Uterus (tissue), 2 donors: ENCODE results near the gene SORBS1.

ENCODE experiments used
- POLR2A ChIP-seq, 2 donors: fragments of 450-650 bp; IDR thresholded peaks; one replicate each; pipeline ENCODE4 v1.6.1; 2016; ENCODE audit warnings: antibody characterized with exemption in 2 of 2, mild to moderate bottlenecking in 1 of 2, moderate library complexity in 1 of 2
- TF ChIP-seq, protein P1 (sequence below), 4 experiments: fragments of 200-600 bp in 2 of 4; fragments of 450-650 bp in 2 of 4; sonication (generic) in 2 of 4; IDR thresholded peaks; one replicate each; pipeline ENCODE4 v1.5.1; 2016 to 2019; ENCODE audit warnings: antibody characterized with exemption in 4 of 4, mild to moderate bottlenecking in 2 of 4, moderate library complexity in 1 of 4

DNA sequence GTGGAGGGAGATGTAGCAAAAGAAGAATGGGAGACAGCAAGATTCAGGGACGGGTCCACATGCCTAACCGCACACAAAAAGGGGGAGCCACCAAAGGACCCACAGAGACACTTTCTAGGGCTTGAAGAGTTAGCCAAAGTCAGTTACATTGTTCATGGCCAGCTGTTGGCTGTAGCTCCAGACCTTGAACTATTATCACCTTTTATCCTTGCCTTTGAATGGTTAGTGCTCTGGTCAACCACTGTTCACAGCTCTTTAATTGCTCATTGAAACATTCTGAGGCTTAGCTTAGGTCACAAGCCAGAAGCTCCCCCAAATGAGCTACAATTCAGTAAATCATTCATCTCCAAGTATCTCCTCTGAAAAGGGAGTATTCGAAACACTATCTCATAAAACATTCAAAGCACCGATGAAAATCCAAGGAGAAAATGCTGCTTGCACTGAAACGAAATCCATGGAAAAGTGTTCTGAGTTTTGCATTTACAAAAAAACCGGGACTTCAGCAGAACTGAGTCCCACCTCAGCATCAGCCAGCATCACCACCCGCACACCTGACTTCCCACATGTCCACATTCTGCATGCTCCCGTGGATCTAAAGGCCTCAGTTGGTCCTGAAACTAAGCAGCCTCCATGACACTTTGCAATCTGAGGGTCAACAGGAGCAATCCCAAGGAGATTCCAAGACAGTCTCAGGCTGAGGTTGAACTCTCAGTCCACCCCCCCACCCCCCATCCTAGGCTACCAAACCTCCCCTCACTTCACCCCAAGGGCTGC lies 4.0 kb downstream of the SORBS1 start:
- TF ChIP-seq, protein P1, sequence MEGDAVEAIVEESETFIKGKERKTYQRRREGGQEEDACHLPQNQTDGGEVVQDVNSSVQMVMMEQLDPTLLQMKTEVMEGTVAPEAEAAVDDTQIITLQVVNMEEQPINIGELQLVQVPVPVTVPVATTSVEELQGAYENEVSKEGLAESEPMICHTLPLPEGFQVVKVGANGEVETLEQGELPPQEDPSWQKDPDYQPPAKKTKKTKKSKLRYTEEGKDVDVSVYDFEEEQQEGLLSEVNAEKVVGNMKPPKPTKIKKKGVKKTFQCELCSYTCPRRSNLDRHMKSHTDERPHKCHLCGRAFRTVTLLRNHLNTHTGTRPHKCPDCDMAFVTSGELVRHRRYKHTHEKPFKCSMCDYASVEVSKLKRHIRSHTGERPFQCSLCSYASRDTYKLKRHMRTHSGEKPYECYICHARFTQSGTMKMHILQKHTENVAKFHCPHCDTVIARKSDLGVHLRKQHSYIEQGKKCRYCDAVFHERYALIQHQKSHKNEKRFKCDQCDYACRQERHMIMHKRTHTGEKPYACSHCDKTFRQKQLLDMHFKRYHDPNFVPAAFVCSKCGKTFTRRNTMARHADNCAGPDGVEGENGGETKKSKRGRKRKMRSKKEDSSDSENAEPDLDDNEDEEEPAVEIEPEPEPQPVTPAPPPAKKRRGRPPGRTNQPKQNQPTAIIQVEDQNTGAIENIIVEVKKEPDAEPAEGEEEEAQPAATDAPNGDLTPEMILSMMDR (IDR thresholded peaks at IDR 0.05): no peak
- TF ChIP-seq POLR2A (IDR thresholded peaks at IDR 0.05): no peak
